Peyer's patch (tissue), 4 donors: Measurements from ENCODE around the gene C14orf180.

Source experiments
- CTCF ChIP-seq, 6 experiments: fragments of 450-650 bp in 4 of 6; fragments of 200-600 bp in 2 of 6; sonication (generic) in 1 of 6; IDR thresholded peaks; one replicate each; pipeline ENCODE4 v1.5.1; 2017 to 2019; ENCODE audit warnings: antibody characterized with exemption in 6 of 6, mild to moderate bottlenecking in 3 of 6, moderate library complexity in 1 of 6
- POLR2A ChIP-seq, 2 donors: fragments of 450-650 bp; IDR thresholded peaks; one replicate each; pipeline ENCODE4 v1.5.1; 2017; ENCODE audit warnings: antibody characterized with exemption in 2 of 2, mild to moderate bottlenecking in 2 of 2, moderate library complexity in 2 of 2

GRCh38 chr14:104586832-104587620 is 7.5 kb downstream of the C14orf180 start:
- no peak for TF ChIP-seq CTCF (IDR thresholded peaks at IDR 0.05)
- no peak for TF ChIP-seq POLR2A (IDR thresholded peaks at IDR 0.05)
